ENCODE data around the gene TOR3A. TPM values are rescaled to one million over a fixed set of nuclear protein-coding genes. Genes with fewer than 3 reads are reported as not detected.

The TOR3A gene
- total RNA-seq (2013), result 24.5 TPM
- 10 to 100 TPM; 50.0 to 67.8 (median 60.9) TPM for polyA plus RNA-seq
- polyA minus RNA-seq, result 47.1 and 60.7 TPM in 2 replicates
- total RNA-seq, result 4.6 to 46.2 (median 34.1) reads per million in 11 experiments

GRCh38 chr1:179081687-179082332 lies at the start of gene TOR3A:
Gene TOR3A, plus strand, starts transcription at chr1:179082070. Its CDS starts 59 bp downstream, at chr1:179082129.
- no peak for TF ChIP-seq CTCF (IDR thresholded peaks at IDR 0.05)
- H3K9me3 Mint-ChIP-seq, result no peaks in the 10 kb centered on the region
- H4K20me1 ChIP-seq (ENCODE audit: insufficient read depth, low read length), result peaks cover 3% of the 10 kb centered on the region
- H2AFZ ChIP-seq (ENCODE audit: insufficient read depth, low read depth, low read length, poor library complexity, severe bottlenecking), result peak within 1 kb of the TSS; percentile 88
- peak within 1 kb of the TSS; percentile 68 to 83 (median 77) for H3K4me3 ChIP-seq (replicated peaks in 1 of 3; ENCODE audit: low read depth in 2 of 3, low read length in 3 of 3)
- H3K4me2 ChIP-seq (replicated peaks; ENCODE audit: extremely low read depth, low read length, poor library complexity, severe bottlenecking), result peak within 1 kb of the TSS; percentile 89
- peak within 1 kb of the TSS; percentile 91 to 93 for H3K27ac ChIP-seq (ENCODE audit: low read depth in 1 of 2, low read length in 2 of 2)
- H3K4me3 Mint-ChIP-seq, result peak within 1 kb of the TSS; percentile 96 to 98
- peaks cover 46% of the 10 kb centered on the region for H3K79me2 ChIP-seq (ENCODE audit: insufficient read depth, low read length)
- peak within 1 kb of the TSS; percentile 90 for H3K9ac ChIP-seq (ENCODE audit: insufficient read depth, low read length, poor library complexity, severe bottlenecking)
- H3K27ac Mint-ChIP-seq, result peak within 1 kb of the TSS; percentile 94 to 97 (median 95)
- no peaks in the 10 kb centered on the region for H3K27me3 ChIP-seq (ENCODE audit: control insufficient read depth in 2 of 2, insufficient read depth in 2 of 2, low read length in 2 of 2)
- H3K36me3 ChIP-seq (replicated peaks in 1 of 2; ENCODE audit: control insufficient read depth in 1 of 2, insufficient read depth in 2 of 2, low read length in 2 of 2), result peaks cover 11 to 18% of the 10 kb centered on the region in 2 donors
- H3K36me3 Mint-ChIP-seq, result peaks cover 16 to 27% of the 10 kb centered on the region in 2 donors
- peaks cover 0 to 2% (median 0%) of the 10 kb centered on the region in 3 donors for H3K27me3 Mint-ChIP-seq (ENCODE audit: low read depth in 3 of 3)
- peak; percentile 68 to 74 (median 69) for DNase-seq
- H3K9me3 ChIP-seq (replicated peaks in 1 of 2; ENCODE audit: control insufficient read depth in 1 of 2, insufficient read depth in 1 of 2, low read length in 2 of 2), result no peaks in the 10 kb centered on the region
- under 1% methylated on average over 51 of the region's 51 CpGs for WGBS (ENCODE audit: insufficient coverage)
- H3K4me1 ChIP-seq (ENCODE audit: control insufficient read depth in 1 of 2, insufficient read depth in 2 of 2, low read length in 2 of 2), result peaks cover 19 to 24% of the 10 kb centered on the region in 2 donors
- intact Hi-C loops (cut with micrococcal nuclease), result loop anchor here (5.0 kb wide), 2 partner anchors 210 to 285 kb away; partner anchors contain the start of genes AXDND1 (in 2 of the 2) and SOAT1 (in 2 of the 2)
- peaks cover 27% of the 10 kb centered on the region for H3K4me1 Mint-ChIP-seq

GRCh38 chr1:179034720-179035119 lies 47.1 kb upstream of the TOR3A start:
- H3K4me3 ChIP-seq (replicated peaks in 1 of 3; ENCODE audit: low read depth in 2 of 3, low read length in 3 of 3), result peak overlapping the region in 1 of 3 experiments; percentile 0
- no peaks in the 10 kb centered on the region for H3K27me3 ChIP-seq (ENCODE audit: control insufficient read depth in 2 of 2, insufficient read depth in 2 of 2, low read length in 2 of 2)
- H3K4me1 ChIP-seq (ENCODE audit: control insufficient read depth in 1 of 2, insufficient read depth in 2 of 2, low read length in 2 of 2), result peaks cover 27 to 46% of the 10 kb centered on the region in 2 donors
- H2AFZ ChIP-seq (ENCODE audit: insufficient read depth, low read depth, low read length, poor library complexity, severe bottlenecking), result no peak overlapping the region
- DNase-seq, result peak; percentile 30 to 53 (median 31)
- peak overlapping the region in 1 of 2 donors; percentile 76 for H3K27ac ChIP-seq (ENCODE audit: low read depth in 1 of 2, low read length in 2 of 2)
- H3K79me2 ChIP-seq (ENCODE audit: insufficient read depth, low read length), result peaks cover 94% of the 10 kb centered on the region
- H3K4me2 ChIP-seq (replicated peaks; ENCODE audit: extremely low read depth, low read length, poor library complexity, severe bottlenecking), result peak overlapping the region; percentile 6
- H3K36me3 ChIP-seq (replicated peaks in 1 of 2; ENCODE audit: control insufficient read depth in 1 of 2, insufficient read depth in 2 of 2, low read length in 2 of 2), result no peaks in the 10 kb centered on the region
- WGBS (ENCODE audit: insufficient coverage), result no CpG with 5 or more reads among the region's 1 CpG
- Mint-ChIP-seq H3K9me3 (peaks cover 0 to 2% (median 0%) of the 10 kb centered on the region in 7 donors), H3K4me3 (peak overlapping the region in 1 of 2 donors; percentile 66), H3K36me3 (no peaks in the 10 kb centered on the region), H3K4me1 (peaks cover 67% of the 10 kb centered on the region), H3K27ac (peak overlapping the region; percentile 88 to 95 (median 92)), H3K27me3 (ENCODE audit: low read depth in 3 of 3) (no peaks in the 10 kb centered on the region)
- no peaks in the 10 kb centered on the region for H3K9me3 ChIP-seq (replicated peaks in 1 of 2; ENCODE audit: control insufficient read depth in 1 of 2, insufficient read depth in 1 of 2, low read length in 2 of 2)
- H3K9ac ChIP-seq (ENCODE audit: insufficient read depth, low read length, poor library complexity, severe bottlenecking), result no peak overlapping the region
- peaks cover 8% of the 10 kb centered on the region for H4K20me1 ChIP-seq (ENCODE audit: insufficient read depth, low read length)
- TF ChIP-seq CTCF (IDR thresholded peaks at IDR 0.05), result no peak
- intact Hi-C loops (cut with micrococcal nuclease), result no loop called here

Measured in CD14-positive monocyte (primary cell).